ENCODE results near the gene ELP2.

GRCh38 chr18:36131692-36132483, 2.2 kb downstream of the ELP2 start:
- TF ChIP-seq, protein P1, sequence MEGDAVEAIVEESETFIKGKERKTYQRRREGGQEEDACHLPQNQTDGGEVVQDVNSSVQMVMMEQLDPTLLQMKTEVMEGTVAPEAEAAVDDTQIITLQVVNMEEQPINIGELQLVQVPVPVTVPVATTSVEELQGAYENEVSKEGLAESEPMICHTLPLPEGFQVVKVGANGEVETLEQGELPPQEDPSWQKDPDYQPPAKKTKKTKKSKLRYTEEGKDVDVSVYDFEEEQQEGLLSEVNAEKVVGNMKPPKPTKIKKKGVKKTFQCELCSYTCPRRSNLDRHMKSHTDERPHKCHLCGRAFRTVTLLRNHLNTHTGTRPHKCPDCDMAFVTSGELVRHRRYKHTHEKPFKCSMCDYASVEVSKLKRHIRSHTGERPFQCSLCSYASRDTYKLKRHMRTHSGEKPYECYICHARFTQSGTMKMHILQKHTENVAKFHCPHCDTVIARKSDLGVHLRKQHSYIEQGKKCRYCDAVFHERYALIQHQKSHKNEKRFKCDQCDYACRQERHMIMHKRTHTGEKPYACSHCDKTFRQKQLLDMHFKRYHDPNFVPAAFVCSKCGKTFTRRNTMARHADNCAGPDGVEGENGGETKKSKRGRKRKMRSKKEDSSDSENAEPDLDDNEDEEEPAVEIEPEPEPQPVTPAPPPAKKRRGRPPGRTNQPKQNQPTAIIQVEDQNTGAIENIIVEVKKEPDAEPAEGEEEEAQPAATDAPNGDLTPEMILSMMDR (IDR thresholded peaks at IDR 0.05) = no peak
- TF ChIP-seq EZH2 (IDR thresholded peaks at IDR 0.05) = no peak
- no peak for TF ChIP-seq EZH2phosphoT487 (IDR thresholded peaks at IDR 0.05)

All from neural progenitor cell (in vitro differentiated cells).